Umbilical cord (tissue), 2 donors: ENCODE data around the gene STAG1. TPM values are rescaled to one million over a fixed set of nuclear protein-coding genes. Genes with fewer than 3 reads are reported as not detected.

ENCODE experiments used
- DNase-seq: peaks from one replicate; pipeline ENCODE4 v3.0.0-alpha.2; 2015; ENCODE audit warnings: low spot score
- total RNA-seq: library from RNA; depleted of rRNA; stranded (reverse); fragments of >200 nt; gene quantifications from one replicate; pipeline ENCODE4 v1.2.3, GENCODE V29; 2014; ENCODE audit warnings: low replicate concordance; ENCODE audit not compliant: insufficient read depth

Gene STAG1
- total RNA-seq, 1 donor from 2014 or later: 88.4 TPM

GRCh38 chr3:136332776-136333175, 419.4 kb downstream of the STAG1 start:
- no peak for DNase-seq

- no peak for DNase-seq
Observed at GRCh38 chr3:136332302-136332701, 419.9 kb downstream of the STAG1 start.

GRCh38 chr3:136330900-136331299, 421.3 kb downstream of the STAG1 start:
- DNase-seq: no peak

- DNase-seq: no peak
Observed at GRCh38 chr3:136329593-136329992, 422.6 kb downstream of the STAG1 start.

GRCh38 chr3:136327671-136328070, 424.5 kb downstream of the STAG1 start:
- DNase-seq: no peak

GRCh38 chr3:136326316-136326715, 425.9 kb downstream of the STAG1 start:
- DNase-seq: no peak

- no peak for DNase-seq
Observed at GRCh38 chr3:136311968-136312367, 440.2 kb downstream of the STAG1 start.

- no peak for DNase-seq
Observed at GRCh38 chr3:136311261-136311660, 440.9 kb downstream of the STAG1 start.

- no peak for DNase-seq
Observed at GRCh38 chr3:136305879-136306278, 446.3 kb downstream of the STAG1 start.

GRCh38 chr3:136300444-136300843, 451.7 kb downstream of the STAG1 start:
- no peak for DNase-seq

GRCh38 chr3:136297826-136298225, 454.4 kb downstream of the STAG1 start:
- DNase-seq: no peak

GRCh38 chr3:136296960-136297359, 455.2 kb downstream of the STAG1 start:
- DNase-seq: no peak

GRCh38 chr3:136294176-136294575, 458.0 kb downstream of the STAG1 start:
- DNase-seq: no peak

GRCh38 chr3:136293279-136293678, 458.9 kb downstream of the STAG1 start:
- DNase-seq: no peak

- DNase-seq: no peak
Observed at GRCh38 chr3:136292500-136292899, 459.7 kb downstream of the STAG1 start.

- no peak for DNase-seq
Observed at GRCh38 chr3:136291302-136291701, 460.9 kb downstream of the STAG1 start.

Other genes with a start within 250 kb of the STAG1 start
- 20.9 TPM for gene SLC35G2, start 66.7 kb upstream of the STAG1 start, total RNA-seq
- 89.6 TPM for gene NCK1, start 109.8 kb upstream of the STAG1 start, total RNA-seq
- gene IL20RB, start 205.6 kb upstream of the STAG1 start, total RNA-seq: 2.9 TPM